SU-DHL-6 (cell line): ENCODE results near the gene ACAD11.

ENCODE experiments used
- H2AFZ ChIP-seq: fragments of 200-600 bp; sonication (generic); 2 replicates; pipeline ENCODE4 v1.6.1; 2014; ENCODE audit warnings: low read depth, mild to moderate bottlenecking, moderate library complexity, mixed read lengths, antibody characterized with exemption, low read length; ENCODE audit not compliant: severe bottlenecking
- H3F3A ChIP-seq: fragments of 200-600 bp; shearing (Covaris generic); 2 replicates; pipeline ENCODE4 v1.6.0; 2016; ENCODE audit warnings: antibody characterized with exemption, mild to moderate bottlenecking; ENCODE audit not compliant: insufficient read depth
- H3K27ac ChIP-seq: fragments of 200-600 bp; sonication (generic); 2 replicates; pipeline ENCODE4 v1.5.1; 2016; ENCODE audit warnings: low read depth, mild to moderate bottlenecking, low read length, moderate library complexity, mixed read lengths
- H3K27me3 ChIP-seq: fragments of 200-600 bp; sonication (generic), shearing (Covaris generic); 2 replicates; pipeline ENCODE4 v1.6.0; 2014; ENCODE audit warnings: mild to moderate bottlenecking, low read length
- H3K36me3 ChIP-seq: fragments of 200-600 bp; sonication (generic); 2 replicates; pipeline ENCODE4 v1.6.1; 2014; ENCODE audit warnings: mild to moderate bottlenecking, low read length, mixed read lengths
- H3K4me2 ChIP-seq: fragments of 300-600, 200-600 bp; shearing (Covaris generic), sonication (generic); 2 replicates; pipeline ENCODE4 v1.6.0; 2014; ENCODE audit warnings: low read length, low read depth, mild to moderate bottlenecking; ENCODE audit not compliant: poor library complexity, severe bottlenecking
- H3K4me3 ChIP-seq: fragments of 200-600 bp; sonication (generic); 2 replicates; pipeline ENCODE4 v1.5.1; 2014; ENCODE audit warnings: antibody characterized with exemption, low read length, mild to moderate bottlenecking, mixed read lengths; ENCODE audit not compliant: insufficient read depth, poor library complexity, severe bottlenecking
- H3K79me2 ChIP-seq: fragments of 200-600 bp; sonication (generic); 2 replicates; pipeline ENCODE4 v1.6.1; 2014; ENCODE audit warnings: mild to moderate bottlenecking, low read length, moderate library complexity; ENCODE audit not compliant: insufficient read depth
- H3K9ac ChIP-seq: fragments of 200-600 bp; sonication (generic); 2 replicates; pipeline ENCODE4 v1.7.0; 2014; ENCODE audit warnings: mild to moderate bottlenecking, low read length
- H3K9me2 ChIP-seq: fragments of 200-600 bp; sonication (generic); replicated peaks from 2 replicates; pipeline ENCODE4 v1.6.1; 2014; ENCODE audit warnings: low read length; ENCODE audit not compliant: insufficient read depth
- H3K9me3 ChIP-seq: fragments of 200-600 bp; sonication (generic); 2 replicates; pipeline ENCODE4 v1.6.1; 2014; ENCODE audit warnings: low read length, mixed read lengths; ENCODE audit not compliant: insufficient read depth
- H4K20me1 ChIP-seq: fragments of 200-600 bp; sonication (generic); 2 replicates; pipeline ENCODE4 v1.6.1; 2014; ENCODE audit warnings: low read depth, mild to moderate bottlenecking, antibody characterized with exemption, low read length, moderate library complexity, mixed read lengths
- EZH2phosphoT487 ChIP-seq: fragments of 200-600 bp; sonication (generic), shearing (Covaris generic); conservative IDR thresholded peaks from 2 replicates; pipeline ENCODE4 v1.6.1; 2018; ENCODE audit warnings: mild to moderate bottlenecking, antibody characterized with exemption, low read length, moderate library complexity, mixed read lengths
- TF ChIP-seq, protein P1 (sequence below): fragments of 200-600 bp; sonication (generic); IDR thresholded peaks from one replicate; pipeline ENCODE4 v1.5.1; 2017; ENCODE audit warnings: antibody characterized with exemption, mild to moderate bottlenecking, low read length, moderate library complexity; ENCODE audit not compliant: insufficient read depth, poor library complexity, severe bottlenecking

ACAD11 gene

DNA sequence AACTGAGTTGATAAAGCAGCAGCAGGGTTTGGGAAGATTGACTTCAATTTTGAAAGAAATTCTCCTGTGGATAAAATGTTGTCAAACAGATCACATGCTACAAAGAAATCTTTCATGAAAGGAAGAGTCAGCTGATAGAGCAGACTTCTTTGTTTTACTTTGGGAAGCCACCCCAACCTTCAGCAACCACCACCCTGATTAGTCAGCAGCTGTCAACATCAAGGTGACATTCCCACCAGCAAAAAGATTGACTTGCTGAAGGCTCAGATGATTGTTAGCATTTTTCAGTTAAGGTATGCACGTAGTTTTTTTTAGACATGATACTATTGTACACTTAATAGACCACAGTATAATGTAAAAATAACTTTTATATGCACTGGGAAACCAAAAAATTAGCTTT lies 150.1 kb downstream of the ACAD11 start:
- H3F3A ChIP-seq = no peaks in the 10 kb centered on the region
- no peaks in the 10 kb centered on the region for H4K20me1 ChIP-seq
- no peaks in the 10 kb centered on the region for H3K9me3 ChIP-seq
- H2AFZ ChIP-seq = no peak overlapping the region
- no peak overlapping the region for H3K4me3 ChIP-seq
- no peaks in the 10 kb centered on the region for H3K27me3 ChIP-seq
- H3K9ac ChIP-seq = no peak overlapping the region
- no peak overlapping the region for H3K27ac ChIP-seq
- TF ChIP-seq EZH2phosphoT487 = no peak
- TF ChIP-seq, protein P1, sequence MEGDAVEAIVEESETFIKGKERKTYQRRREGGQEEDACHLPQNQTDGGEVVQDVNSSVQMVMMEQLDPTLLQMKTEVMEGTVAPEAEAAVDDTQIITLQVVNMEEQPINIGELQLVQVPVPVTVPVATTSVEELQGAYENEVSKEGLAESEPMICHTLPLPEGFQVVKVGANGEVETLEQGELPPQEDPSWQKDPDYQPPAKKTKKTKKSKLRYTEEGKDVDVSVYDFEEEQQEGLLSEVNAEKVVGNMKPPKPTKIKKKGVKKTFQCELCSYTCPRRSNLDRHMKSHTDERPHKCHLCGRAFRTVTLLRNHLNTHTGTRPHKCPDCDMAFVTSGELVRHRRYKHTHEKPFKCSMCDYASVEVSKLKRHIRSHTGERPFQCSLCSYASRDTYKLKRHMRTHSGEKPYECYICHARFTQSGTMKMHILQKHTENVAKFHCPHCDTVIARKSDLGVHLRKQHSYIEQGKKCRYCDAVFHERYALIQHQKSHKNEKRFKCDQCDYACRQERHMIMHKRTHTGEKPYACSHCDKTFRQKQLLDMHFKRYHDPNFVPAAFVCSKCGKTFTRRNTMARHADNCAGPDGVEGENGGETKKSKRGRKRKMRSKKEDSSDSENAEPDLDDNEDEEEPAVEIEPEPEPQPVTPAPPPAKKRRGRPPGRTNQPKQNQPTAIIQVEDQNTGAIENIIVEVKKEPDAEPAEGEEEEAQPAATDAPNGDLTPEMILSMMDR = no peak
- peaks cover 32% of the 10 kb centered on the region; the same call in 1 of the 2 replicates for H3K36me3 ChIP-seq
- no peak overlapping the region for H3K4me2 ChIP-seq
- H3K9me2 ChIP-seq = no peaks in the 10 kb centered on the region
- H3K79me2 ChIP-seq = no peaks in the 10 kb centered on the region

DNA sequence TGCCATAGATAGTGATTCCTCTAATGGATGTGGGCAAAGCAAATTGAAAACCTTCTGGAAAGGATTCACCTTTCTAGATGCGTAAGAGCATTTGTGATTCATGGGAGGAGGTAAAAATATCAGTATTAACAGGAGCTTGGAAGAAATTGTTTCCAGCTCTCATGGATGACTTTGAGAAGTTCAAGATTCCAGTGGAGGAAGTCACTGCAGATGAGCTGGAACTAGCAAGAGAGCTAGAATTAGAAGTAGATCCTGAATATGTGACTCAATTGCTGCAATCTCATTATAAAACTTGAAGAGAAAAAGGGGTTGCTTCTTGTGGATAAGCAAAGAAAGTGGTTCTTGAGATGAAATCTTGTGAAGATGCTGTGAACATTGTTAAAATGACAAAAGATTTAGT lies 150.5 kb downstream of the ACAD11 start:
- Histone ChIP-seq H3K27me3 (no peaks in the 10 kb centered on the region), H3K4me2 (no peak overlapping the region), H3K79me2 (no peaks in the 10 kb centered on the region), H3K27ac (no peak overlapping the region), H3K36me3 (peaks cover 32% of the 10 kb centered on the region; the same call in 1 of the 2 replicates), H2AFZ (no peak overlapping the region), H3K9me3 (no peaks in the 10 kb centered on the region), H3F3A (no peaks in the 10 kb centered on the region), H4K20me1 (no peaks in the 10 kb centered on the region), H3K9me2 (no peaks in the 10 kb centered on the region), H3K9ac (no peak overlapping the region), H3K4me3 (no peak overlapping the region)
- TF ChIP-seq, protein P1 = no peak
- no peak for TF ChIP-seq EZH2phosphoT487
